Measurements from ENCODE around the gene APLF. TPM values are rescaled to one million over a fixed set of nuclear protein-coding genes. Genes with fewer than 3 reads are reported as not detected.

Gene APLF
- total RNA-seq, 1 donor, result 10.5 TPM

- Histone ChIP-seq H3K4me3 (ENCODE audit: insufficient read depth, low read length) (no peak overlapping the region), H3K4me1 (ENCODE audit: insufficient read depth, low read length) (peaks cover 4% of the 10 kb centered on the region), H4K20me1 (ENCODE audit: insufficient read depth, low read length) (peaks cover 5% of the 10 kb centered on the region), H3K27me3 (ENCODE audit: insufficient read depth, low read length) (no peaks in the 10 kb centered on the region), H2AFZ (ENCODE audit: low read length) (no peak overlapping the region), H3K4me2 (ENCODE audit: insufficient read depth, low read length) (no peak overlapping the region), H3K79me2 (ENCODE audit: insufficient read depth, low read length) (no peaks in the 10 kb centered on the region), H3K27ac (ENCODE audit: low read depth, low read length) (no peak overlapping the region), H3K9me3 (ENCODE audit: low read depth, low read length) (no peaks in the 10 kb centered on the region), H3K36me3 (ENCODE audit: insufficient read depth, low read length) (no peaks in the 10 kb centered on the region)
- no peak for DNase-seq (ENCODE audit: insufficient read length, low spot score, missing footprints)
- no peak for TF ChIP-seq CTCF (IDR thresholded peaks at IDR 0.05; ENCODE audit: extremely low read depth, low read depth, low read length)
Measured at GRCh38 chr2:68489282-68489681, 21.9 kb downstream of the APLF start.

GRCh38 chr2:68491582-68491981 is 24.2 kb downstream of the APLF start:
- Histone ChIP-seq H3K4me3 (ENCODE audit: insufficient read depth, low read length) (no peak overlapping the region), H3K4me2 (ENCODE audit: insufficient read depth, low read length) (no peak overlapping the region), H3K27ac (ENCODE audit: low read depth, low read length) (no peak overlapping the region), H3K36me3 (ENCODE audit: insufficient read depth, low read length) (no peaks in the 10 kb centered on the region), H2AFZ (ENCODE audit: low read length) (no peak overlapping the region), H4K20me1 (ENCODE audit: insufficient read depth, low read length) (peaks cover 5% of the 10 kb centered on the region), H3K4me1 (ENCODE audit: insufficient read depth, low read length) (peaks cover 4% of the 10 kb centered on the region), H3K27me3 (ENCODE audit: insufficient read depth, low read length) (no peaks in the 10 kb centered on the region), H3K79me2 (ENCODE audit: insufficient read depth, low read length) (no peaks in the 10 kb centered on the region), H3K9me3 (ENCODE audit: low read depth, low read length) (no peaks in the 10 kb centered on the region)
- no peak for TF ChIP-seq CTCF (IDR thresholded peaks at IDR 0.05; ENCODE audit: extremely low read depth, low read depth, low read length)
- DNase-seq (ENCODE audit: insufficient read length, low spot score, missing footprints), result no peak

DNA sequence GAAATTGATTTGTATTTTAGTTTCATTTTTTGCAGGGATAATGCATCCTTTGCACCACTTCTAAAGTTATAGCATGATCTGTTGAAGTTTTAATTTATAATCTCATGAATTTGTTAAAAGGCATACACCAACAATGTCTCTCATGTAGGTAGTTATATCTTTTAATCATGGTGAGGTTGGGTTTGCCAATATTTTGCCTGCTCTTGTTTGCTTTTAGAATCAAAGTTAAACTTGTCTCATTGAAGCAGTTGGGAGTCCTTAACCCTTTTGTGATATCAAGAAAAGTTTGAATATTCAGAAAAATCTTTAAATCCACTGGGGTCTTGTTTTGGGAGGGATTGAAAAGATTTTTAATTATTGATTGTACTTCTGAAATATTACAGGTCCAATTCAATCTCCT is 31.7 kb downstream of the APLF start:
- no peak for DNase-seq (ENCODE audit: insufficient read length, low spot score, missing footprints)
- H3K9me3 ChIP-seq (ENCODE audit: low read depth, low read length), result no peaks in the 10 kb centered on the region
- no peak for TF ChIP-seq CTCF (IDR thresholded peaks at IDR 0.05; ENCODE audit: extremely low read depth, low read depth, low read length)
- H3K79me2 ChIP-seq (ENCODE audit: insufficient read depth, low read length), result no peaks in the 10 kb centered on the region
- no peak overlapping the region for H3K4me3 ChIP-seq (ENCODE audit: insufficient read depth, low read length)
- no peak overlapping the region for H2AFZ ChIP-seq (ENCODE audit: low read length)
- no peak overlapping the region for H3K4me2 ChIP-seq (ENCODE audit: insufficient read depth, low read length)
- H3K36me3 ChIP-seq (ENCODE audit: insufficient read depth, low read length), result no peaks in the 10 kb centered on the region
- no peaks in the 10 kb centered on the region for H4K20me1 ChIP-seq (ENCODE audit: insufficient read depth, low read length)
- H3K27ac ChIP-seq (ENCODE audit: low read depth, low read length), result no peak overlapping the region
- no peaks in the 10 kb centered on the region for H3K4me1 ChIP-seq (ENCODE audit: insufficient read depth, low read length)
- no peaks in the 10 kb centered on the region for H3K27me3 ChIP-seq (ENCODE audit: insufficient read depth, low read length)

- H4K20me1 ChIP-seq (ENCODE audit: insufficient read depth, low read length), result no peaks in the 10 kb centered on the region
- H3K27me3 ChIP-seq (ENCODE audit: insufficient read depth, low read length), result no peaks in the 10 kb centered on the region
- no peak overlapping the region for H2AFZ ChIP-seq (ENCODE audit: low read length)
- no peaks in the 10 kb centered on the region for H3K79me2 ChIP-seq (ENCODE audit: insufficient read depth, low read length)
- no peaks in the 10 kb centered on the region for H3K4me1 ChIP-seq (ENCODE audit: insufficient read depth, low read length)
- no peak for TF ChIP-seq CTCF (IDR thresholded peaks at IDR 0.05; ENCODE audit: extremely low read depth, low read depth, low read length)
- H3K4me3 ChIP-seq (ENCODE audit: insufficient read depth, low read length), result no peak overlapping the region
- H3K9me3 ChIP-seq (ENCODE audit: low read depth, low read length), result no peaks in the 10 kb centered on the region
- no peak overlapping the region for H3K27ac ChIP-seq (ENCODE audit: low read depth, low read length)
- DNase-seq (ENCODE audit: insufficient read length, low spot score, missing footprints), result no peak
- H3K36me3 ChIP-seq (ENCODE audit: insufficient read depth, low read length), result no peaks in the 10 kb centered on the region
- no peak overlapping the region for H3K4me2 ChIP-seq (ENCODE audit: insufficient read depth, low read length)
Measured at GRCh38 chr2:68500649-68501048, 33.3 kb downstream of the APLF start.
